ENCODE data around the gene NRTN. TPM values are rescaled to one million over a fixed set of nuclear protein-coding genes. Genes with fewer than 3 reads are reported as not detected.

NRTN gene
- total and polyA plus RNA-seq, 4 donors = 1.3 to 5.3 (median 3.5) TPM

- TF ChIP-seq YY1 (IDR thresholded peaks at IDR 0.05) (no peak), FOXA1 (IDR thresholded peaks at IDR 0.05) (no peak), RAD21 (IDR thresholded peaks at IDR 0.05) (no peak), RXRA (IDR thresholded peaks at IDR 0.05) (no peak), HNF4A (conservative IDR thresholded peaks at IDR 0.05) (no peak), REST (IDR thresholded peaks at IDR 0.05) (no peak), FOXA2 (IDR thresholded peaks at IDR 0.05) (no peak), JUND (IDR thresholded peaks at IDR 0.05) (no peak), NR2F2 (IDR thresholded peaks at IDR 0.05) (no peak), HNF4G (IDR thresholded peaks at IDR 0.05) (no peak), EGR1 (IDR thresholded peaks at IDR 0.05; ENCODE audit: low read depth in 2 of 2) (no peak), CTCF (IDR thresholded peaks at IDR 0.05; ENCODE audit: low read depth, low read length, missing input control) (no peak), TAF1 (conservative IDR thresholded peaks at IDR 0.05) (no peak), GABPA (IDR thresholded peaks at IDR 0.05 in 1 of 2, conservative IDR thresholded peaks at IDR 0.05 in 1 of 2) (no peak), ATF3 (IDR thresholded peaks at IDR 0.05) (no peak), SP1 (IDR thresholded peaks at IDR 0.05) (no peak), MAX (IDR thresholded peaks at IDR 0.05) (no peak)
- TF ChIP-seq, protein P1, sequence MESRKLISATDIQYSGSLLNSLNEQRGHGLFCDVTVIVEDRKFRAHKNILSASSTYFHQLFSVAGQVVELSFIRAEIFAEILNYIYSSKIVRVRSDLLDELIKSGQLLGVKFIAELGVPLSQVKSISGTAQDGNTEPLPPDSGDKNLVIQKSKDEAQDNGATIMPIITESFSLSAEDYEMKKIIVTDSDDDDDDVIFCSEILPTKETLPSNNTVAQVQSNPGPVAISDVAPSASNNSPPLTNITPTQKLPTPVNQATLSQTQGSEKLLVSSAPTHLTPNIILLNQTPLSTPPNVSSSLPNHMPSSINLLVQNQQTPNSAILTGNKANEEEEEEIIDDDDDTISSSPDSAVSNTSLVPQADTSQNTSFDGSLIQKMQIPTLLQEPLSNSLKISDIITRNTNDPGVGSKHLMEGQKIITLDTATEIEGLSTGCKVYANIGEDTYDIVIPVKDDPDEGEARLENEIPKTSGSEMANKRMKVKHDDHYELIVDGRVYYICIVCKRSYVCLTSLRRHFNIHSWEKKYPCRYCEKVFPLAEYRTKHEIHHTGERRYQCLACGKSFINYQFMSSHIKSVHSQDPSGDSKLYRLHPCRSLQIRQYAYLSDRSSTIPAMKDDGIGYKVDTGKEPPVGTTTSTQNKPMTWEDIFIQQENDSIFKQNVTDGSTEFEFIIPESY (IDR thresholded peaks at IDR 0.05) = no peak
- no peak for DNase-seq (ENCODE audit: low spot score)
- Histone ChIP-seq H3K27me3 (ENCODE audit: control insufficient read depth in 4 of 4, insufficient read depth in 4 of 4, low read length in 3 of 4) (no peaks in the 10 kb centered on the region), H3K4me1 (ENCODE audit: control insufficient read depth in 4 of 4, insufficient read depth in 4 of 4, low read length in 3 of 4) (peaks cover 6 to 24% (median 17%) of the 10 kb centered on the region in 4 donors), H3K27ac (ENCODE audit: low read depth in 1 of 2, low read length in 2 of 2) (no peak overlapping the region), H3K9ac (ENCODE audit: low read depth in 1 of 2, low read length in 2 of 2) (no peak overlapping the region), H3K4me3 (ENCODE audit: low read depth in 1 of 3, low read length in 3 of 3) (no peak overlapping the region), H3K9me3 (ENCODE audit: control insufficient read depth in 4 of 4, low read length in 3 of 4) (no peaks in the 10 kb centered on the region), H3K36me3 (ENCODE audit: control insufficient read depth in 4 of 4, insufficient read depth in 3 of 4, low read depth in 1 of 4, low read length in 3 of 4) (peaks cover 0 to 2% (median 0%) of the 10 kb centered on the region in 4 donors)
- WGBS = 94% methylated on average over 9 of the region's 9 CpGs
Measured at GRCh38 chr19:5831159-5831558, 26.3 kb downstream of the NRTN start.

Measured in liver (tissue), 9 donors.